ENCODE data around the gene CX3CL1. TPM values are rescaled to one million over a fixed set of nuclear protein-coding genes. Genes with fewer than 3 reads are reported as not detected.

CX3CL1 gene
- total and polyA plus RNA-seq, 10 of the 15 experiments (the other 5 are each of a cell fraction or from before 2014, with no cell fraction given), result 0.03 to 1.2 (median 0.46) TPM

- Histone ChIP-seq H2AFZ (ENCODE audit: control insufficient read depth, low read depth, low read length) (no peak overlapping the region), H3K27ac (ENCODE audit: control insufficient read depth, insufficient read depth) (no peak overlapping the region), H3K4me3 (no peak overlapping the region), H3K27me3 (replicated peaks in 1 of 2; ENCODE audit: control insufficient read depth in 2 of 2, insufficient read depth in 2 of 2, low read length in 1 of 2) (no peaks in the 10 kb centered on the region), H3K9me3 (replicated peaks; ENCODE audit: control insufficient read depth, insufficient read depth, low read length) (peaks cover 6% of the 10 kb centered on the region; the same call in 2 of the 3 replicates), H4K20me1 (ENCODE audit: control insufficient read depth, insufficient read depth) (no peaks in the 10 kb centered on the region), H3K36me3 (ENCODE audit: control insufficient read depth in 2 of 2, insufficient read depth in 2 of 2, low read length in 1 of 2) (no peaks in the 10 kb centered on the region), H3K79me2 (ENCODE audit: control insufficient read depth, insufficient read depth, low read length) (no peaks in the 10 kb centered on the region), H3K9ac (ENCODE audit: control insufficient read depth, insufficient read depth, low read length) (no peak overlapping the region), H3K4me2 (ENCODE audit: control insufficient read depth, insufficient read depth) (no peak overlapping the region), H3K4me1 (ENCODE audit: control insufficient read depth, insufficient read depth, low read length) (no peaks in the 10 kb centered on the region)
- WGBS (ENCODE audit: insufficient coverage, insufficient replicate concordance, low lambda C conversion rate, missing lambda C conversion rate), result 77% methylated on average over 3 of the region's 3 CpGs
- no peak for TF ChIP-seq POLR2A (IDR thresholded peaks at IDR 0.05; ENCODE audit: low read depth, low read length)
- ChIA-PET POLR2A (interaction anchor here (0.6 kb wide), 2 partner anchors 11 to 321 kb away, joined by 6 to 10 read pairs; no protein-coding TSS in a partner anchor), RAD21 (ENCODE audit: unreplicated experiment) (interaction anchor here (0.7 kb wide), 1 partner anchor 28 kb away, joined by 4 read pairs; no protein-coding TSS in a partner anchor), CTCF (no interaction called here), SMC1A (ENCODE audit: uncharacterized antibody, unreplicated experiment) (interaction anchor here (1.0 to 1.5 kb wide), 2 partner anchors 11 to 13 kb away, joined by 3 read pairs; no protein-coding TSS in a partner anchor)
- in situ Hi-C loops (cut with MboI), result no loop called here
- DNase-seq (ENCODE audit: low read depth, low spot score) (no peak), ATAC-seq (no peak), FAIRE-seq (no peak)
- BruUV-seq (replicated peaks), result no TSS peak
- intact Hi-C loops (cut with micrococcal nuclease; ENCODE audit: unreplicated experiment), result no loop called here
Observed at GRCh38 chr16:57331355-57331754, 40.9 kb upstream of the CX3CL1 start.

DNA sequence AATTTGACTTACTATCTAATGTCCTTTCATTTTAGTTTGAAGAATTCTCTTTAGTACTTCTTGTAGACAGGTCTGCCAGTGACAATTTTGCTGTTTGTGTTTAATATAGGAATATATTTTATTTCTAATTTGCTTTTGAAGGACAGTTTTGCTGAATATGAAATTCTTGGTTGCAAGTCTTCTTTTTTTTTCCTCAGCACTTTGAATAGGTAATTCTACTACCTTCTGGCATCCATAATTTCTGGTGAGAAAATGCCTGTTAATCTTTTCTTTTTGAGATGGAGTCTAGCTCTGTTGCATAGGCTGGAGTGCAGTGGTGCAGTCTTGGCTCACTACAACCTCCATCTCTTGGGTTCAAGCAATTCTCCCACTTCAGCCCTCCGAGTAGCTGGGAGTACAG lies 38.9 kb upstream of the CX3CL1 start:
- intact Hi-C loops (cut with micrococcal nuclease; ENCODE audit: unreplicated experiment), result no loop called here
- no peak overlapping the region for H3K27ac ChIP-seq (ENCODE audit: control insufficient read depth, insufficient read depth)
- H3K36me3 ChIP-seq (ENCODE audit: control insufficient read depth in 2 of 2, insufficient read depth in 2 of 2, low read length in 1 of 2), result no peaks in the 10 kb centered on the region
- no peak overlapping the region for H3K4me3 ChIP-seq
- DNase-seq (ENCODE audit: low read depth, low spot score) (no peak), ATAC-seq (no peak), FAIRE-seq (no peak)
- no peak overlapping the region for H3K4me2 ChIP-seq (ENCODE audit: control insufficient read depth, insufficient read depth)
- peaks cover 2% of the 10 kb centered on the region; the same call in 1 of the 2 replicates for H3K4me1 ChIP-seq (ENCODE audit: control insufficient read depth, insufficient read depth, low read length)
- H3K79me2 ChIP-seq (ENCODE audit: control insufficient read depth, insufficient read depth, low read length), result no peaks in the 10 kb centered on the region
- no peaks in the 10 kb centered on the region for H4K20me1 ChIP-seq (ENCODE audit: control insufficient read depth, insufficient read depth)
- BruUV-seq (replicated peaks), result no TSS peak
- SMC1A ChIA-PET (ENCODE audit: uncharacterized antibody, unreplicated experiment), result interaction anchor here (1.2 to 2.2 kb wide), 3 partner anchors 11 to 16 kb away, joined by 3 to 8 read pairs (median 6); no protein-coding TSS in a partner anchor
- TF ChIP-seq STAT1 (conservative IDR thresholded peaks at IDR 0.05) (no peak), PKNOX1 (IDR thresholded peaks at IDR 0.05) (no peak), JUNB (IDR thresholded peaks at IDR 0.05) (no peak), CBX5 (IDR thresholded peaks at IDR 0.05; ENCODE audit: low read depth) (peak; percentile 84; the same call in 1 of the 2 replicates)
- peaks cover 12% of the 10 kb centered on the region; the same call in 2 of the 3 replicates for H3K9me3 ChIP-seq (replicated peaks; ENCODE audit: control insufficient read depth, insufficient read depth, low read length)
- no peaks in the 10 kb centered on the region for H3K27me3 ChIP-seq (replicated peaks in 1 of 2; ENCODE audit: control insufficient read depth in 2 of 2, insufficient read depth in 2 of 2, low read length in 1 of 2)
- in situ Hi-C loops (cut with MboI), result no loop called here
- H2AFZ ChIP-seq (ENCODE audit: control insufficient read depth, low read depth, low read length), result no peak overlapping the region
- no peak overlapping the region for H3K9ac ChIP-seq (ENCODE audit: control insufficient read depth, insufficient read depth, low read length)
- RAD21 ChIA-PET (ENCODE audit: unreplicated experiment), result no interaction called here
- POLR2A ChIA-PET, result interaction anchor here (1.4 kb wide), 1 partner anchor 29 kb away, joined by 3 read pairs; no protein-coding TSS in a partner anchor
- 100% methylated on average over 1 of the region's 1 CpG for WGBS (ENCODE audit: insufficient coverage, insufficient replicate concordance, low lambda C conversion rate, missing lambda C conversion rate)
- CTCF ChIA-PET, result interaction anchor here (1.0 to 1.3 kb wide), 4 partner anchors 17 to 85 kb away, joined by 3 to 4 read pairs (median 3); no protein-coding TSS in a partner anchor
